HepG2 (cell line): Measurements from ENCODE around the gene OSCP1. TPM values are rescaled to one million over a fixed set of nuclear protein-coding genes. Genes with fewer than 3 reads are reported as not detected.

Experiments used
- CEBPG ChIP-seq: IDR thresholded peaks from 2 replicates; pipeline ENCODE4 v1.6.1; 2016
- CENPX ChIP-seq: sonication (generic); formaldehyde crosslinking; IDR thresholded peaks from 2 replicates; pipeline ENCODE4 v1.9.0; 2021; ENCODE audit warnings: mild to moderate bottlenecking, missing genetic modification reagents, moderate library complexity
- CREM ChIP-seq, 2 experiments: sonication (generic) in 1 of 2; formaldehyde crosslinking in 1 of 2; IDR thresholded peaks; 2 replicates each; pipeline versions ENCODE4 v1.4.0 to v1.6.1; 2016 to 2020; ENCODE audit warnings: antibody characterized with exemption in 1 of 2, mild to moderate bottlenecking in 1 of 2, missing genetic modification reagents in 1 of 2
- FIP1L1 ChIP-seq: fragments of 200-400 bp; formaldehyde crosslinking; IDR thresholded peaks from 2 replicates; pipeline ENCODE4 v1.6.1; 2018; ENCODE audit warnings: low read depth, mild to moderate bottlenecking, low read length, moderate library complexity, borderline replicate concordance; ENCODE audit not compliant: insufficient read depth
- HOMEZ ChIP-seq: IDR thresholded peaks from 2 replicates; pipeline ENCODE4 v1.6.1; 2016; ENCODE audit warnings: low read depth
- ISL2 ChIP-seq: sonication (generic); formaldehyde crosslinking; IDR thresholded peaks from 2 replicates; pipeline ENCODE4 v1.5.0; 2020; ENCODE audit warnings: missing genetic modification reagents
- MAFG ChIP-seq: sonication (generic); formaldehyde crosslinking; IDR thresholded peaks from 2 replicates; pipeline ENCODE4 v1.5.1; 2020; ENCODE audit warnings: mild to moderate bottlenecking, missing genetic modification reagents
- MIER3 ChIP-seq: IDR thresholded peaks from 2 replicates; pipeline ENCODE4 v1.6.1; 2016; ENCODE audit warnings: missing compliant biosample characterization, borderline replicate concordance
- ONECUT2 ChIP-seq: sonication (generic); formaldehyde crosslinking; IDR thresholded peaks from 2 replicates; pipeline ENCODE4 v1.4.0; 2020; ENCODE audit warnings: missing genetic modification reagents
- PBX2 ChIP-seq: IDR thresholded peaks from 2 replicates; pipeline ENCODE4 v1.6.1; 2016; ENCODE audit warnings: control low read depth
- POGZ ChIP-seq: sonication (generic); formaldehyde crosslinking; IDR thresholded peaks from 2 replicates; pipeline ENCODE4 v1.4.0; 2020; ENCODE audit warnings: mild to moderate bottlenecking, missing genetic modification reagents
- ZFP82 ChIP-seq: sonication (generic); formaldehyde crosslinking; IDR thresholded peaks from 2 replicates; pipeline ENCODE4 v1.5.1; 2020; ENCODE audit warnings: mild to moderate bottlenecking, missing genetic modification reagents, borderline replicate concordance
- ZNF121 ChIP-seq: sonication (generic); formaldehyde crosslinking; IDR thresholded peaks from 2 replicates; pipeline ENCODE4 v1.5.0; 2020; ENCODE audit warnings: mild to moderate bottlenecking, missing genetic modification reagents
- ZNF224 ChIP-seq: sonication (generic); formaldehyde crosslinking; IDR thresholded peaks from 2 replicates; pipeline ENCODE4 v1.5.0; 2020; ENCODE audit warnings: mild to moderate bottlenecking, missing genetic modification reagents
- ZNF451 ChIP-seq: sonication (generic); formaldehyde crosslinking; IDR thresholded peaks from 2 replicates; pipeline ENCODE4 v1.5.0; 2020; ENCODE audit warnings: mild to moderate bottlenecking, missing genetic modification reagents
- ZNF577 ChIP-seq: sonication (generic); formaldehyde crosslinking; IDR thresholded peaks from 2 replicates; pipeline ENCODE4 v1.4.0; 2020; ENCODE audit warnings: mild to moderate bottlenecking, low read depth, missing genetic modification reagents, borderline replicate concordance
- ZNF691 ChIP-seq: sonication (generic); formaldehyde crosslinking; IDR thresholded peaks from 2 replicates; pipeline ENCODE4 v1.4.0; 2020; ENCODE audit warnings: missing genetic modification reagents, low read depth, mild to moderate bottlenecking, borderline replicate concordance
- polyA plus RNA-seq, 8 experiments: library from polyadenylated mRNA; depleted of rRNA in 3 of 8; stranded (reverse) in 7 of 8; unstranded in 1 of 8; fragments of >200 nt; fragmentation: Illumina TruSeq in 4 of 8; extraction: Trizol in 4 of 8; gene quantifications; 2 replicates each; pipeline versions ENCODE4 v1.2.1 to v1.2.3, GENCODE V29; 2011 to 2016; ENCODE audit warnings: low read depth in 4 of 8, missing spikeins in 1 of 8, mixed read lengths in 1 of 8; ENCODE audit not compliant: insufficient read depth in 1 of 8
- total RNA-seq, 5 experiments: library from RNA; depleted of rRNA; stranded (reverse); fragments of >200 nt; fragmentation: Illumina TruSeq; extraction: Trizol; gene quantifications; 2 replicates each; pipeline ENCODE4 v1.2.3, GENCODE V29; 2016; ENCODE audit warnings: low read depth in 1 of 5
- TF ChIP-seq, protein P1 (sequence below): sonication (generic); formaldehyde crosslinking; IDR thresholded peaks from 2 replicates; pipeline ENCODE4 v1.8.1; 2022; ENCODE audit warnings: low read depth, mild to moderate bottlenecking, missing genetic modification reagents
- TF ChIP-seq, protein P2 (sequence below): IDR thresholded peaks from 2 replicates; pipeline ENCODE4 v1.6.1; 2016; ENCODE audit warnings: low read depth, borderline replicate concordance
- TF ChIP-seq, protein P3 (sequence below): sonication (generic); formaldehyde crosslinking; IDR thresholded peaks from 2 replicates; pipeline ENCODE4 v1.8.1; 2023; ENCODE audit warnings: mild to moderate bottlenecking, missing genetic modification reagents

The OSCP1 gene
- total and polyA plus RNA-seq, 2 of the 13 experiments (the other 11 are each of a cell fraction or from before 2014, with no cell fraction given), result 0.60 to 0.84 TPM

GRCh38 chr1:36463803-36464604 lies 13.8 kb upstream of the OSCP1 start, which contains the start of gene MRPS15 (continued):
- peak; percentile 89; the same call in 1 of the 2 replicates for TF ChIP-seq MIER3 (CRISPR knock-in tag)
- no peak; the same call in 1 of the 2 replicates for TF ChIP-seq HOMEZ (CRISPR knock-in tag)
- peak; percentile 11; the same call in 1 of the 2 replicates for TF ChIP-seq ONECUT2 (CRISPR knock-in tag)
- TF ChIP-seq ZNF577, result no peak
- TF ChIP-seq, protein P1, sequence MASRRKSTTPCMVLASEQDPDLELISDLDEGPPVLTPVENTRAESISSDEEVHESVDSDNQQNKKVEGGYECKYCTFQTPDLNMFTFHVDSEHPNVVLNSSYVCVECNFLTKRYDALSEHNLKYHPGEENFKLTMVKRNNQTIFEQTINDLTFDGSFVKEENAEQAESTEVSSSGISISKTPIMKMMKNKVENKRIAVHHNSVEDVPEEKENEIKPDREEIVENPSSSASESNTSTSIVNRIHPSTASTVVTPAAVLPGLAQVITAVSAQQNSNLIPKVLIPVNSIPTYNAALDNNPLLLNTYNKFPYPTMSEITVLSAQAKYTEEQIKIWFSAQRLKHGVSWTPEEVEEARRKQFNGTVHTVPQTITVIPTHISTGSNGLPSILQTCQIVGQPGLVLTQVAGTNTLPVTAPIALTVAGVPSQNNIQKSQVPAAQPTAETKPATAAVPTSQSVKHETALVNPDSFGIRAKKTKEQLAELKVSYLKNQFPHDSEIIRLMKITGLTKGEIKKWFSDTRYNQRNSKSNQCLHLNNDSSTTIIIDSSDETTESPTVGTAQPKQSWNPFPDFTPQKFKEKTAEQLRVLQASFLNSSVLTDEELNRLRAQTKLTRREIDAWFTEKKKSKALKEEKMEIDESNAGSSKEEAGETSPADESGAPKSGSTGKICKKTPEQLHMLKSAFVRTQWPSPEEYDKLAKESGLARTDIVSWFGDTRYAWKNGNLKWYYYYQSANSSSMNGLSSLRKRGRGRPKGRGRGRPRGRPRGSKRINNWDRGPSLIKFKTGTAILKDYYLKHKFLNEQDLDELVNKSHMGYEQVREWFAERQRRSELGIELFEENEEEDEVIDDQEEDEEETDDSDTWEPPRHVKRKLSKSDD (CRISPR knock-in tag), result no peak
- no peak for TF ChIP-seq PBX2 (CRISPR knock-in tag)
- TF ChIP-seq CREM (IDR thresholded peaks at IDR 0.05), result peak; percentile 88
- peak; percentile 67; the same call in 1 of the 2 replicates for TF ChIP-seq CREM (CRISPR knock-in tag; IDR thresholded peaks at IDR 0.05)
- TF ChIP-seq, protein P2, sequence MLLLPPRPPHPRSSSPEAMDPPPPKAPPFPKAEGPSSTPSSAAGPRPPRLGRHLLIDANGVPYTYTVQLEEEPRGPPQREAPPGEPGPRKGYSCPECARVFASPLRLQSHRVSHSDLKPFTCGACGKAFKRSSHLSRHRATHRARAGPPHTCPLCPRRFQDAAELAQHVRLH (CRISPR knock-in tag), result peak; percentile 89; the same call in 1 of the 2 replicates
- TF ChIP-seq POGZ (CRISPR knock-in tag), result no peak
- no peak for TF ChIP-seq MAFG (CRISPR knock-in tag)
- TF ChIP-seq CENPX (CRISPR knock-in tag), result no peak
- peak; percentile 85; the same call in 1 of the 2 replicates for TF ChIP-seq ZFP82
- TF ChIP-seq ZNF451 (CRISPR knock-in tag), result no peak; the same call in 1 of the 2 replicates
- no peak for TF ChIP-seq FIP1L1
- TF ChIP-seq ISL2 (CRISPR knock-in tag), result peak; percentile 81
- no peak for TF ChIP-seq ZNF691 (CRISPR knock-in tag)
- TF ChIP-seq CEBPG (CRISPR knock-in tag), result peak; percentile 99
- TF ChIP-seq ZNF121 (CRISPR knock-in tag), result 0 out of 2 replicates have a peak, but pooled peaks have one; percentile 11
- TF ChIP-seq, protein P3, sequence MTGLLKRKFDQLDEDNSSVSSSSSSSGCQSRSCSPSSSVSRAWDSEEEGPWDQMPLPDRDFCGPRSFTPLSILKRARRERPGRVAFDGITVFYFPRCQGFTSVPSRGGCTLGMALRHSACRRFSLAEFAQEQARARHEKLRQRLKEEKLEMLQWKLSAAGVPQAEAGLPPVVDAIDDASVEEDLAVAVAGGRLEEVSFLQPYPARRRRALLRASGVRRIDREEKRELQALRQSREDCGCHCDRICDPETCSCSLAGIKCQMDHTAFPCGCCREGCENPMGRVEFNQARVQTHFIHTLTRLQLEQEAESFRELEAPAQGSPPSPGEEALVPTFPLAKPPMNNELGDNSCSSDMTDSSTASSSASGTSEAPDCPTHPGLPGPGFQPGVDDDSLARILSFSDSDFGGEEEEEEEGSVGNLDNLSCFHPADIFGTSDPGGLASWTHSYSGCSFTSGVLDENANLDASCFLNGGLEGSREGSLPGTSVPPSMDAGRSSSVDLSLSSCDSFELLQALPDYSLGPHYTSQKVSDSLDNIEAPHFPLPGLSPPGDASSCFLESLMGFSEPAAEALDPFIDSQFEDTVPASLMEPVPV, result peak; percentile 85; the same call in 1 of the 2 replicates
- TF ChIP-seq ZNF224 (CRISPR knock-in tag), result no peak
